Measurements from ENCODE around the gene DMWD.
"Not testable (repeated sequence)": the region's sequence is repeated elsewhere in the genome, so short reads cannot be mapped to it uniquely, and the experiment has no call there.

Gene DMWD

DNA sequence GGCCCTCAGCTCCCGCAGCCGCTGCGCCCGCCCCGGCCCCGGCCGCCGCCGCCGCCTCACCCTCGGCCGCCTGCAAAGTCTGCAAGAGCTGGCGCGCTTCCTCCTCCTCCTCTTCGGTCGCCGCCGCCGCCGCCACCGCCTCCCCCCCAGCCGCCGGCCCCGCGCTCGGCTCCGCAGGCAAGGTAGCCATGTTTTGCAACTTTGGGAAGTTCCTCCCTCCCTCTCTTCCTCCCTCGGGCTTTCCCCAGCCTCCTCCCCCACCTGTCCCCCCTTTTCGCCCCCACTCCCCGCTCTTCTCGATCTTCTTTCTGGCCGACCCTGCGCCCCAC, 24.0 kb downstream of the DMWD start:
- DNase-seq = peak; percentile 20

DNA sequence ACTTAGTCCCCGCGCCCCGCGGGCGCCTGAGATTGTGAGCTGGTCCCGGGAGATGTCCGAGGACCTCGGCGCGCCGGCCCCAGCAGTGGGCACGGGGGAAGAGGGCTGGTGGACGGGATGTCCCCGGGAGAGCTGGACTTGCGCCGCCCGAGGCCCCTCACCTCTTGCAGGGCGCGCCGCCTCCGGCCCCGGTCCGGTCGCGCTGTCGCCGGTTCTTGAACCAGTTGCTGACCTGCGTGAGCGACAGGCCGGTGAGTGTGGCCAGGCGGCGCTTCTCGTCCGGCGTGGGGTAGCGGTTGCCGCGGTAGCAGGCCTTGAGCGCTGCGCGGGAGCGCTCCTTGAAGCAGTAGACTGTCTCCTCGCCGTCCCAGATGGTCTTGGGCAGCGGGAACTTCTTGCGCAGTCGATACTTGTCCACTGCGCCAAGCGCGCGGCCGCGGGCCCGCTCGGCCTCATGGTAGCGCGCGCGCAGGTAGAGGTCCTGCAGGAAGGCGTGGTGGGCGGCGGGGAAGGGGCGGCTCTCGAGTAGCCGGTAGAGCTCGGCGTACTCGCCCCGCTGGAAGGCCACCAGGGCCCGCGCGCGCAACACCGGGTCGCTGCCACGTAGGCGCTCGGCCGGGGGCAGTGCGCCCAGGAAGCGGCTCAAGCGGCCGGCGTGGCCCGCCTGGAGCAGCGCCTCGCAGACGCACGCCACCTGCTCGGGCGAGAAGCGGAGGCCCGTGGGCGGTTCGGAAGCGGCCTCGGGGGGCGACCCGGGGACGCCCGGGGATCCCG, 24.6 kb downstream of the DMWD start:
- DNase-seq = no peak

DNA sequence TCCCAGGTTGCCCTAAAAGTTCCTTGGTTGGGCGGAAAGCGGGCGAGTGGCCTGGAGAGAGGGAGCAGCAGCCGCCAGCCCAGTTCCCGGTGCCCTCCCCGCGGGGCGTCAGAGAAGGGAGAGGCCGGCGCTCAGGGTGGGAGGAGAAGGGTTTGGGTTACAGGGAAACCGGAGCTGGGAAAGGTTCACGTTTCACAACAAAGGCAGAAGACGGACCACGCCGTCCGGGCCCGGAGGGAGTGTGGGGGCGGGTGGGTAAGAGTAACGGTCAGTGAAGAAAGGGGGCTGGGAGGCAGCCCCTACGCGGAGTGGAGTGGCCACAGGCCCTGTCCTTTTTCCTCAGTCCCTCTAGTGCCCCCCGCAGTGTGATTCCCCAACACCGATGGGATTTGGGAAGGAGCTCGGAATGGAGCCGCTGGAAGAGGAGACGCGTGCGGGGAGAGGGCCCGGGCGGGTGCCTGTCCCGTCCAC, 25.2 kb downstream of the DMWD start:
- no peak for DNase-seq

DNA sequence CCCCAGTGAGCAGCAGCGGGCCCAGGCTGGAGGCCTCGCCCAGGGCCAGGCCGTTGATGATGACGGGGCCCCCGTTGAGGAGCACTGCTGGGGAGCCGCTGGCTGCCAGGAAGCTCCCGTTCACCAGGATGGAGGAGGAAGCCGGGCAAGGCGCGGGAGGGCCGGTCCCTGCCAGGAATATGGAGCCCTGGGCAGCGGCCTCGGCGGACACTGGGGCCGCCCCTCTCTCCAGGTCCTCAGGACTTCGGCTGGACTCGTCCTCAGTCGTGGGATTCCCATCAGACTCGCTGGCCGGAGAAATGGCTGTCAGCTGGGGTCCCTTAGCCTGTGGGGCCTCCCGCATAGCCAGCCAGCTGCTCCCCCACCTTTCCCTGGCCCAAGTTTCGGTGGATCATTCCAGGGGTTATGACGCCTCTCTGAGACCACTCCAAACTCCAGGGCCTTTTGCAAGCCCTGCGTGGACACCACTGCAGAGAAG, 25.7 kb downstream of the DMWD start:
- no peak for DNase-seq

DNA sequence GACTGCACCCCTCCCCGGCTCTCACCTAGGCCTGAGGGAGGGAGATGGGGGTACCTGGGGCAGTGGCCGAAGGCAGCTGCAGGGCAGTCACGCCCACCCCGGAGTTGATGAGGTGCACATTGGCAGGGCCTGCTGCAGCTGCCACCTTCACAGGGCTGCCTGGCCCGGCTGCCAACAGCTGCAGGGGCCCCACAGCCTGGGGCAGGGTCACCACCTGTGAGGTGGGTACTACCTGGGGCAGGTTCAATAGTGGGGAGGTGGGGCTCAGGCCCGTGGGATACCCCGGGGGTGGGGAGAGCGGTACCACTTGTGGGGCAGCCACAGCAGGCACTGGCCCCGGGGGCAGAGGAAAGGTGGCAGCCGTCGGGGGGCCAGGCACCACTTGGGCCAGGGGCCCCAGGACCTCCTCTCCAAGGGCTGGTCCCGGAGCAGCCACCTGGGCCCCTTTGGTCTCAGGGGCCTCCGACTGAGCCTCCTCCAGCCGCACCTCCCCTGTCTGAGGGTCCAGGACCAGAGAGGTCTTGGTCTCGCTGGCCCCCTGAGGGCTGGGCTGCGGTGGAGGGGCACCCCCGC, 26.3 kb downstream of the DMWD start:
- no peak for DNase-seq

DNA sequence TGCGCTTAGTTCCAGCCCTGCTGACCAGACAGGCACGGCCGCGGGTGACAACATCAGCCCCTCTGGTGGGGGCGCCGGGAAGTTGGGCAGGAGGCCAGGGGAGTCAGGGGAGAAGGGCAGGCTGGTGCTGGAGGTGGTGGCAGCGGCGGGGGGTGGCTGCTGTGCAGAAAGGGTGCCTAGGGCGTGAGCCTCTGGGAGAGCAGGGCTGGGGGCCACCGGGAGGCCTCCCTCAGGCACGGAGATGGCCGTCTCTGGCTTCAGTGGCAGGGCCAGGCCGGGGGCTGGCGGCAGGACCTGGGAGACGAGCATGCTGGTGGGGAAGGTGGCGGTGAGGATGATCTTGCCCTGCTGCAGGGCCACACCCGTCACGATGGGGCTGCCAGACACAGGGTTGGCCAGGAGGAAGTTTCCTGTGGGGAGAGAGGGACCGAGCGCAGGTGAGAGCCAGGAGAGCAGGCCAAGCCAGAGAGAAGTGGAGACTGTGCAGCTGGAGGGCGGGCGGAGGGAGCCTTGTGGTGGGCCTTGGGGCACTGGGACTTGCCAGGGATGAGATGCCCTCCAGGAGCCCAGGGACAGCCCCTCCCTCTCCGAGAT, 26.8 kb downstream of the DMWD start:
- DNase-seq = no peak

DNA sequence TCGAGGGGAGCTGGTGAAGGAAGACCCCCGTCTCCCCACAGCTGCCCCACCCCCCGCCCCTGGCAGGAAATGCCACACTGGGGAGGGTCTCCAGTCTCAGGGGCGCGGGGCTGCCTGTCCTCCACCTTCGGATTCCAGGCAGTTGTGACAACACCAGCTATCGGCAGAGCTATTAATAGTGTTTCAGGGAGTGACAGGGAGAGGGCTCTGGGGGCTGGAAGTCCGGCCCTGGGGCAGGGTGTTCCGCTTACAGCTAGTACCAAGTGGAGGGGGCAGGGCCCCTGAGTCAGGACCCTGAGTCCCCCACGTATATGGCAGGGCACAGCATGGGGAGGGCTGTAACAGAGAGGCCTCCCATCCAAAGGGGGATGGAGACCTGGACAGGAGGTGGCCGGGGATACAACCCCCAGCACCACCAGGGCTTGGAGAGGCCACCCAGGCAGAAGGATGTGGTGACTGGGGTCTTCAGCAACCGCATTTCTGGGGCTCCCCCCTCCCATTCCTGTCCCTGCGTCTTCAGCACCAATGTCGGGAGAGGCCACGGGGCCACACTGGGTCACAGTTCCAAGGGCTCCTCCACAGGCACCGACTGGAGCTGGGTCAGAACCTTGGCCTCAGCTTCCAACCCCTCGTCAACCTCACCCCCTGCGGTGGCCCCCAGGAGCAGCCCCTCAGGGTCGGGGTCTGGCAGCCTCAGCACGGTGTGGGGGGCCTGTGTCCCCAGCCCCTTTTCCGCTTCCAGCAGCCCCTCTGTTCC, 27.5 kb downstream of the DMWD start:
- DNase-seq = no peak

DNA sequence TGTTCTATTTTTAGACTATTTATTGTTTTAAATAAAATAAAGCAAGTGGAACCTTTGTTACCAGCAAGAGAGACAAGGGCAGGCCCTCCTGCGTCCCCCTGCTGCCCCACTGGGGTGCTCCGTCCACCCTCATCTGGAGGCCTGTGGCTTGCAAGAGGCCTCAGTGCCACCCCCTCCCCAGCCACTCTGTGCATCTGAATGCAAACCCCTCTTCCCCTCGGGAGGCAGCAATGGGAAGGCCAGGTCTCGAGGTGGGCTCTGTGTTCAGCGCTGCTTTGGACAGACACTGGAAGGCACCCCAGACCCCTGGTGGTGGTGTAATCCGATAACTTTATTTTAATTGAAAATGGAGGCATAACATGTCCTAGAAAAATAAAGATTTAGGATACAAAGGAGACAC, 28.2 kb downstream of the DMWD start:
- no peak for DNase-seq

DNA sequence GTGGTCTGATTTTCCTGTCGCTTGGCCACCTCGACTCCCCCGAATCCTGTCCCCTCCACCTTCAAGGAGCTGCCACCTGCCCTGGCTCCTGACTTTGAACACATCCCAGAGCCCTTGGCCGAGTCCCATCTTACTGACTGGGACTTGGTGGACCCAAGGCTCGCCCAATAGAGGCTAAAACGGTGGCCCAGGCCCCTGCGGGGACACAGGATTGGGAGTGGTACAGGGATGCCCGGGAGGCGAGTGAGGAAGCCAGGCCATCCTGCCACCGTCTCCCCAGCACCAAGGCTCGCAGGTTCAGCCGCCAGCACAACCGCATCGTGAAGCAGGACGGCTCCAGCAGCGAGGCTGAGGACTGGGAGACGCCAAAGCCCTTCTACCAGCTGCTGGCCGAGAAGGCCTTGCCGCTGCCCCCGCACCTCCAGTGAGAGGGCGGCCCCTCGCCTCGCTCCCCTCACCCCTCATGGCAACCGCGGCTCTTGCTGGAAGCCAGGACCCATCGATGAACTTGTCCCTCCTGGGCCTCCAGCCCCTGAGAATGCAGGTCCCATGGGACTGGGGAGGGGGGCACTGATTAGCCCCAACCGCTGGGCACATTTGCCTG, 28.9 kb downstream of the DMWD start:
- no peak for DNase-seq

DNA sequence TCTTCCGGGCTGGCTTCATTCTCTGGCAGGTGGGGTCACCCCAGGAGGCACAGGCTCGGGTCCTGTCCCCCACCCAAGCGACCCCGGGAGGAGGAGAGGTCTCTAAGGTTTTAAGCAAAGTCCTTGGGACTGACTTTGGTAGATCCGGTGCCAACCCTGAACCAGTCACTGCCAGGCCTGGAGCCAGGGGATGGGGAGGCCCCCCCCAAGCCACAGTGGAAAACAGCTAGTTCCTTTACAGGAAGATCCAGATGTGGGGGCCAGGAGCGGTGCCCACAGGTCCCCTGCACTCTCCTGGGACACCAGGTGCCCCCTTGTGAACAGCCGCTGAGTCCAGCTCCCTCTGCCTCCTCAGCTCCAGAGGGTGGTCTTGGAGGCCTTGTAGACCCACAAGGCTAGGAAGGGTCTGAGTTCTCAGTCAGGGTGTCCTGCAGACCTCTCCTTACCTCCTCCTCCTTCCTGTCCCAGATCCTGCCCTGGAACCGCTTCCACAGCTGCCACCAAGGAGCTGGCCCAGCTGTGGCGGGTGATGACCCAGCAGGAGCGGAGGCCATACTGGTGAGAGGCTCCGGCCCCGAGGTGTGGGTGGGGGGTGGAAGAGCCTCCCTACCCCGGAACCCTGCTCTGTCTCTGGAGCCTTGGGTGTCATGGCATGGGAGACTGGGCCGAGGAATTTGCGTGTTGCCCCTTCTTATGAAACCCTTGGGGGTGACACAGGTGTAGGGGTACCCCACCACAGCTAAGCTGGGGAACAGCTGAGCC, 29.6 kb downstream of the DMWD start:
- DNase-seq = no peak

DNA sequence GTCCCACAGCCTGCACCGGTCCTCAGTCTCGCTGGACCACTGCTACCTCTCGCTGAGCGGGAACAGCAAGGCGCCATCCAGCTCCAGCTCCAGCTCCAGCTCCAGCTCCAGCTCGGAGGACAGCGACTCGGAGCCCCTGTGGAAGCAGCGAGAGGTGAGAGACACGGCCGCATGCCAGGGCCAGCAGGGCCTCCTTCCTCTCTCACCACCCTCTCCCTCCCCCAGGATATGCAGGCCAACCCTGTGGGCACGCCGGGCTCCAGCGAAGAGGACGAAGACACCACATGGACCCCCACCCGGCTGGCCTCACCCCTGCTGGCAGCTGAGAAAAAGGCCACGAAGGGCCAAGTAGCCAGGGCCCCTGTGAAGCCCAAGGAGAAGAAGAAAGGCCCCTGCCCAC, 30.9 kb downstream of the DMWD start:
- DNase-seq = no peak

DNA sequence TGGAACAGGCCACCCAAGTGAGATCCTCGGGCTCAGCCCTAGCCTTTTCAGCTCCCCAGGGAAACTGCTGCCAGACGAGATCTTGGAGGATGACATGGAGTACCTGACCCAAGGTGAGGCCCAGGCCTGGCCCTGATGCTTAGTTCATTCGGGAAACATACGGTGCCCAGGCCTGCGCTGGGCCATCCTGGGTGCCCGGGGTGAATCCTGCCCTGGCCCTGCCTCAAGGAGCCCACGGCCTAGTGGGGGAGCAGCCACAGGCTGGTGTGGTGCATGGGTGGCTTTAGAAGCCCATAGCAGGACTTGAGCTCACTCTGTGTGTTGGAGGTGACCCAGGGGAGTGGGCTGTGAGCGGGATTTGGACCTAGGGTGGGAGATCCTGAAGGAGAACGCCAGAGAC, 33.7 kb downstream of the DMWD start:
- no peak for DNase-seq

DNA sequence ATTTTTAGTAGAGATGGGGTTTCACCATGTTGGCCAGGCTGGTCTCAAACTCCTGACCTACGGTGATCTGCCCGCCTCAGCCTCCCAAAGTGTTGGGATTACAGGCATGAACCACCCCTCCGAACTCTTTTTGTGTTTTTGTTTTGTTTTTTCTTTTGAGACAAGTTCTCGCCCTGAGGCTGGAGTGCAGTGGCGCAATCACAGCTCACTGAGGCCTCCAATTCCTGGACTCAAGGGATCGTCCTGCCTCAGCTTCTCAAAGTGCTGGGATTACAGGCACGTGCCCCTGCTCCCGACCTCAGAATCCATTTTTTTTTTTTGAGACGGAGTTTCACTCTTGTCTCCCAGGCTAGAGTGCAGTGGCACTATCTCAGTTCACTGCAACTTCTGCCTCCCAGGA, 35.0 kb downstream of the DMWD start:
- no peak for DNase-seq

DNA sequence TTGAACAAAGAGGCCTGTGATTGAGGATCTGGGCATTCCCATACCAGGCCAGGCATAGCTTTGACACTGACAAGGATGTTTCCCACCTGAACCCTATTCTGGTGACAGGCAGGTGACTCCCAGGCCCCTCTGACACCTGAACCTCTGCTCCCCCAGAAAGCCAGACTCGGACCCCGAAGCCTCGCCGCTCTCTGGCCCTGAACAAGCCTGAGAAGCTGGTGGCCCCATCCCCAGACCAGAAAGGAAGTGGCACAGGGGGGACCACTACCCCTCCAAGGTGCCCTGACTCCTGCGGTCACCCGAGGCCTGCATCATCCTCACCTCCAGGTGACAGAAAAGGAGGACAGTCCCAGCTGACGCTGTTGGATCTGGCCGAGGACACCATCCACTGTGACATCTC, 38.3 kb downstream of the DMWD start:
- no peak for DNase-seq

DNA sequence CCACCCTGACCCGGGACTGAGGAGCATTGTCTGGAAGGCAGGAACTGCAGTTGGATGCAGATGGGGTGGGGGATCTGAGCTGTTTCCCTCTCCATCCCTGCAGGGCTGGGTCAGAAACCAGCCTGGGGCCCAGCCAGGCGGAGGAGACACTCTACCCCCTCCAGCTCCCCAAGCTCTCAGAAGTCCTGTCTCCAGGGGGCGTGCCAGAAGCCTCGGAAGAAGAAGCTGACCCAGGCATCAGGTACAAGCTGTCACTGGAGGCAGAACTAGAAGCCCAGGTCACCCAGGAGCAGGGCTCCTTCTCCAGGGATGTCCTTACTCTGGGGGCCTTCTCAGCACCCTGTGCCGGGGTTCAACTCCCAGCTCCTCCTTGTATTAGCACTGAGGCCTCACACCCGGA, 39.1 kb downstream of the DMWD start:
- no peak for DNase-seq

DNA sequence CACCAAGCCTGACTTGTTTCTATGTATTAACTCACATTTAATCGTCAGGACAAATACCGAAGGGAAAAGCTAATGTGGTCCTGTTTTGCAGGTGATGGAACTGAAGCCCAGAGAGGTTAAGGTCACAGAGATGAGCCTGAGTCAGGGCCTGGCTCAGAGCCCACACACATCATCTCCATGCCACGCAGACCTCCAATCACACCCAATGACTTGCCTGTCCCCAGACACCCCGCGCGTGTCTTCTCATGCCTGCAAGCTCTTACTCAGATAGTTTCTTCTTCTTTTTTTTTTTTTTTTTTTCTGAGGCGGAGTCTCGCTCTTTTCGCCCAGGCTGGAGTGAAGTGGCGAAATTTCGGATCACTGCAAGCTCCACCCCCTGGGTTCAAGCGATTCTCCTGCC, 40.0 kb downstream of the DMWD start:
- no peak for DNase-seq

DNA sequence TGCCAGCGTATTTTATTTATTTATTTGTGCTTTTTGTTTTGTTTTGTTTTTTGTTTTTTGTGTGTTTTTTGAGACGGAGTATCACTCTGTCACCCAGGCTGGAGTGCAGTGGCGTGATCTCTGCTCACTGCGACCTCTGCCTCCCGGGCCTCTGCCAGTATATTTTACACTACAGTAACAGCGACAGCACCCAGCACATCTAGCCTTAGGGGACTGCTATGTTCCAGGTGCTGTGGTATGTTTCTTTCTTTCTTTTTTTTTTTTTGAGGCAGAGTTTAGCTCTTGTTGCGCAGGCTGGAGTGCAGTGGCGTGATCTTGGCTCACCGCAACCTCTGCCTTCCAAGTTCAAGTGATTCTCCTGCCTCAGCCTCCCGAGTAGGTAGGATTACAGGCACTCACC, 41.2 kb downstream of the DMWD start:
- not testable (repeated sequence) for DNase-seq

DNA sequence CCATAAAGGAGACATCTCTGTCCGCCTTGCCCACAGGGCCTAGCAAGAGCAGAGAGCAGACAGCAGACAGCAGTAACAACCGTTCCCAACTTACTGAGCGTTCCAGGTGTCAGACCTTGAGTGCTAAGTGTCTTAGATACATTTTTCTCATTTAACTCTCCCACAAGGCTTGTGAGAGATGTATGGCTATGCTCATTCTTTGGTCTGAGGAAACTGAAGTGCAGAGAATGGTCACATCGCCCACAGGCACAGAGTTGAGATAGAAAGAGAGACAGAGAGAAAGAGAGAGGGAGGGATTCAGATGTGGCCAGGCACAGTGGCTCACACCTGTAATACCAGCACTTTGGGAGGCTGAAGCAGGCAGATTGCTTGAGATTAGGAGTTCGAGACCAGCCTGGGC, 45.1 kb downstream of the DMWD start:
- no peak for DNase-seq

DNA sequence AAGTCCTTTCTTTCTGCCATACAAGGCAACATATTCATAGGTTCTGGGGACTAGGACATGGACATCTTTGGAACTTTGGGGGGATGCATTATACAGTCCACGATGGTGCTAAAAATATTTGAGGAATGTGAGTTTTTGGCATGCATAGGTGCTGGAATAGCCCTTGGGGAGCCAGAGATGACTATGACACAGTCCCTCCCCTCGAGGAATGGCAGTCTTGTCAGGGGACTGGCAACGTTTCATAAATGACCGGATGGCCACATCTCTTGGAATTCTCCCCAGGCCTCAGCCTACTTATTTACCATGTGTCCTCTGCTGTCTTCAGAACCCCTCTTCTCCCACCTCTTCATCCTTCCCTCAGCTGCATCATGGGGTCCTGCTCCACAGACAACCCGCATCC, 45.8 kb downstream of the DMWD start:
- no peak for DNase-seq

DNA sequence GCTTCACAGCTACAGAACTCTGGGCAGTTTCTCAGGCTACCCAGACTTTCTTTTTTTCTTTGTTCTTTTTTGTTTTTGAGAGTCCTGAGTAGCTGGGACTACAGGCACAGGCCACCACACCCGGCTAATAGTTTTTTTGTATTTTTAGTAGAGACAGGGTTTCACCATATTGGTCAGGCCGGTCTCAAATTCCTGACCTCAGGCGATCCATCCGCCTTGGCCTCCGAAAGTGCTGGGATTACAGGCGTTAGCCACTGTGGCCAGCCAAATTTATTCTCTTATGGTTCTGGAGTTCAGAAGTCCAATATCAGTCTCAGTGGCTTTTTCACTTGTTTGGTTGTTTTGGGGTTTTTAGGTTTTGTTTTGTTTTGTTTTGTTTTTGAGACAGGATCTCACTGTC, 47.0 kb downstream of the DMWD start:
- DNase-seq = no peak

DNA sequence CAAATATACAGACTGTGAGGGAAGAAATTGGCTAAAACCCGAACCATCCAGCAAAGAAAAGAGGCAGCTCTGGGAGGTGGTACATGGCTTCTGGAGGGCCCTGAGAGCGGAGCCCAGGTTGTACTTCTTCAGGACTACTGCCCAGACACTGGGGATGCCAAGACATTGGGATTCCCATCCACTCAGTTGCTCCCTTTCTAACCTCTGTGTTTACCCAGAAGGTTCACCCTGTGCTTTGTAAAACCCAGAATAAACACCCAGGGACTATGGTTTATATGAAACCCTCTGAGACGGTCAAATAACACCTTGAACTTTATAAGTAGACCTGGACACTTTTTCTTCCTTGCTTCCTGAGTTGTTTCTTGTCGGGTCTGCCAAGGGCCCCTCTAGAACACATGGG, 49.7 kb downstream of the DMWD start:
- DNase-seq = no peak
